A549 (cell line): ENCODE measurements around the gene ARID1B.

Experiments
- CBX8 ChIP-seq: fragments of 200-600 bp; sonication (generic); IDR thresholded peaks from 2 replicates; pipeline ENCODE4 v1.6.1; 2016
- CHD4 ChIP-seq: fragments of 200-600 bp; sonication (generic); IDR thresholded peaks from 2 replicates; pipeline ENCODE4 v1.6.1; 2016; ENCODE audit warnings: antibody characterized with exemption, mild to moderate bottlenecking, borderline replicate concordance
- CTCF ChIP-seq: fragments of >200 bp; sonication (Bioruptor Twin); formaldehyde crosslinking; IDR thresholded peaks from 3 replicates; pipeline ENCODE4 v1.5.1; 2016
- GATA3 ChIP-seq: IDR thresholded peaks from 2 replicates; pipeline ENCODE4 v1.6.1; 2012; ENCODE audit warnings: borderline replicate concordance
- KDM5A ChIP-seq: fragments of 200-600 bp; sonication (generic); IDR thresholded peaks from 2 replicates; pipeline ENCODE4 v1.6.1; 2016; ENCODE audit warnings: antibody characterized with exemption, mild to moderate bottlenecking
- MAFK ChIP-seq: fragments of 450-650 bp; IDR thresholded peaks from 2 replicates; pipeline ENCODE4 v1.6.1; 2014; ENCODE audit not compliant: partially characterized antibody
- MYC ChIP-seq: IDR thresholded peaks from 2 replicates; pipeline ENCODE4 v1.6.1; 2012; ENCODE audit warnings: mild to moderate bottlenecking, inconsistent platforms, low read length, improper control_type of control experiment, borderline replicate concordance
- NPAS2 ChIP-seq: fragments of 250-450 bp; sonication (Bioruptor Pico); IDR thresholded peaks from 2 replicates; pipeline ENCODE4 v1.8.0; 2022; ENCODE audit warnings: mild to moderate bottlenecking, moderate library complexity, borderline replicate concordance
- NR3C1 ChIP-seq: fragments of >200 bp; sonication (Bioruptor Twin); formaldehyde crosslinking; IDR thresholded peaks from 3 replicates; pipeline ENCODE4 v1.6.1; 2017
- POLR2A ChIP-seq: IDR thresholded peaks from 2 replicates; pipeline ENCODE4 v1.6.1; 2012; ENCODE audit warnings: mild to moderate bottlenecking, low read length
- RAD21 ChIP-seq, 2 experiments: fragments of >200 bp in 1 of 2; sonication (Bioruptor Twin) in 1 of 2; formaldehyde crosslinking in 1 of 2; IDR thresholded peaks in 1 of 2; conservative IDR thresholded peaks in 1 of 2; 2 replicates in 1 of 2; 3 replicates in 1 of 2; pipeline ENCODE4 v1.6.1; 2012 to 2018; ENCODE audit warnings: inconsistent platforms in 1 of 2
- TP53 ChIP-seq: fragments of 250-450 bp; sonication (Bioruptor Pico); IDR thresholded peaks from 2 replicates; pipeline ENCODE4 v1.5.0; 2021; ENCODE audit warnings: mild to moderate bottlenecking, moderate library complexity
- USF2 ChIP-seq: fragments of 450-650 bp; IDR thresholded peaks from 2 replicates; pipeline ENCODE4 v1.6.1; 2014; ENCODE audit warnings: antibody characterized with exemption

- TF ChIP-seq CHD4 (no peak), TP53 (CRISPR knock-in tag) (no peak), NR3C1 (no peak), GATA3 (no peak), CTCF (no peak), KDM5A (no peak), MAFK (no peak), USF2 (no peak), NPAS2 (no peak), CBX8 (no peak), MYC (no peak), POLR2A (no peak), RAD21 (conservative IDR thresholded peaks at IDR 0.05 in 1 of 2, IDR thresholded peaks at IDR 0.05 in 1 of 2) (no peak)
These were observed 177.6 kb downstream of the ARID1B start for GRCh38 chr6:156954816-156955215.
